ENCODE measurements around the gene SYT17.

SYT17 gene

DNA sequence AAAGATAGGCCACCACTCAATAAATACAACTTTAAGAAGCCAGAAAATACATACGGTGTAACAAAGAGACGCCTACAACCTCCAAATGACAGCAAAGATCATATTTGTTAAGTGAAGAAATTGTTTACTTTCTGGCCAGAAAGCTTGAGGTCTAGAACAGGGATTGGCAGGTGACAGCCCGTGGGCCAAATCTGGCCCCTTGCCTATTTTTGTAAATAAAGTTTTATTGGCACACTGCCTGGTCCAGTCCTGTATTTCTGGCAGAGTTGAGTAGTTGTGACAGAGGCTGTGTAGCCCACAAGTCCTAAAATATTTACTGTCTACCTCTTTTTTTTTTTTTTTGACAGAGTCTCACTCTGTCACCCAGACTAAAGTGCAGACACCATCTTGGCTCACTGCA lies 114.1 kb downstream of the SYT17 start:
- DNase-seq (ENCODE audit: insufficient read length), result no peak
- FAIRE-seq, result no peak
- TF ChIP-seq POLR2A (IDR thresholded peaks at IDR 0.05; ENCODE audit: low read depth, low read length), result no peak
- TF ChIP-seq POLR2AphosphoS5 (IDR thresholded peaks at IDR 0.05; ENCODE audit: low read depth, low read length), result no peak
- TF ChIP-seq TAF1 (IDR thresholded peaks at IDR 0.05; ENCODE audit: borderline replicate concordance, low read depth, low read length), result no peak

DNA sequence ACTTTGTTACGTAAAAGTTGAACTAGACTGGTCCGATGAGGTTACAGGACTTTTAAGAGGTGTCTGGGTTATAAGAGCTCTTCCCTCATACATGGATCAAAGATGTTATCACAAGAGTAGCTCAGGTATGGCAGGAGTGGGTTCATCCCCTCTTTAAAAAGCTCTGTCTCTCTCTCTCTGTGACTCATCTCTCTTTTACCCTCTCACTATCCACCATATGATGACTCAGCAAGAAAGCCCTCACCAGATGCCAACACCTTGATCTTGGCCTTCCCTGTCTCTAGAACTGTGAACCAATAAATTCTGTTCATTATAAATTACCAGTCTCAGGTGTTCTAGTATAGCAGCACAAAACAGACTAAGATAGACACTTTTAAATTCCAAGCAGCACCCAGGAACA lies 115.6 kb downstream of the SYT17 start:
- TF ChIP-seq POLR2AphosphoS5 (IDR thresholded peaks at IDR 0.05; ENCODE audit: low read depth, low read length), result no peak
- FAIRE-seq (no peak), DNase-seq (ENCODE audit: insufficient read length) (no peak)

DNA sequence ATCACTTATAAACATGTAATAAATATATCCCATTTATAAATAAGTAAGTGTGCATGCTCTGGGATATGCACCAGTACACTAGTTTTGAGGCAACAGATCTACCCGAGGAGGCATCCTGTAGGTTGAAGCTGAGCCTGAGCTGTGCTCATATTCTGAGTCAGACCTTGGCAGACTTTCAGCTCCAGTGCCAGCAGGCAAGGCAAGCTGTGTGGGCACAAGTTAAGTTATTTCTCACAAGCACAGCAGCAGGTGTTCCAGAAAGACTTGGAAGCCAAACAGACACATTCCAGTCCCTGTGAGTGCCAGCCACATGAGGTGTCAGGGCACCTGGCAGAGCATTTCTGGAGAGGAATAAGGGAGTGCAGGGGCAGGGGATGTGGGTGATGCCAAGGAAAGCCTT lies 116.2 kb downstream of the SYT17 start:
- DNase-seq (ENCODE audit: insufficient read length), result no peak
- no peak for TF ChIP-seq POLR2A (IDR thresholded peaks at IDR 0.05; ENCODE audit: low read depth, low read length)
- no peak for TF ChIP-seq POLR2AphosphoS5 (IDR thresholded peaks at IDR 0.05; ENCODE audit: low read depth, low read length)
- no peak for TF ChIP-seq TAF1 (IDR thresholded peaks at IDR 0.05; ENCODE audit: borderline replicate concordance, low read depth, low read length)
- FAIRE-seq, result no peak

DNA sequence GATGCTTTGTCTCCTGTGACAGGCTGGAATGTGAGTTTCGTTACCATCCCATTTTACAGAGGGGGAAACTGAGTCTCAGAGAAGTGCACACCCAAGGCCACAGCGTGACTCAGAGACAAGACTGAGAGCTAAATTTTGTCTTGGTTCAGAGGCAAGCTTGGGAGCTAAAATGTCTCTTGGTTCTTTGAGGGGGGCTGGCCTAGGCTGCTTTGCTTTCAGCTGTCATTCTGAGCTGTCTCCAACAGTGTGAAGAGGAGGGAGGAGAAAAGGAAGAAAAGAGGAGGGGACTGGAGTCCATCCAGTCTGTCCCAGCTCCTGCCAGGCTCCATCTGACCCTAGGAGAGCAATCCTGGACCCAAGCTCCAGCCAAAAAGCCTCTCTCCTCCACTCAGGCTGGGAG lies 117.4 kb downstream of the SYT17 start, which contains the start of gene CLEC19A:
CLEC19A (plus strand) TSS at position 301 of the 400 bp plus-strand sequence. CDS start 121 bp downstream, outside the sequence.
- no peak for TF ChIP-seq POLR2A (IDR thresholded peaks at IDR 0.05; ENCODE audit: low read depth, low read length)
- TF ChIP-seq POLR2AphosphoS5 (IDR thresholded peaks at IDR 0.05; ENCODE audit: low read depth, low read length), result no peak
- no peak for TF ChIP-seq TAF1 (IDR thresholded peaks at IDR 0.05; ENCODE audit: borderline replicate concordance, low read depth, low read length)
- DNase-seq (ENCODE audit: insufficient read length), result no peak
- FAIRE-seq, result no peak

DNA sequence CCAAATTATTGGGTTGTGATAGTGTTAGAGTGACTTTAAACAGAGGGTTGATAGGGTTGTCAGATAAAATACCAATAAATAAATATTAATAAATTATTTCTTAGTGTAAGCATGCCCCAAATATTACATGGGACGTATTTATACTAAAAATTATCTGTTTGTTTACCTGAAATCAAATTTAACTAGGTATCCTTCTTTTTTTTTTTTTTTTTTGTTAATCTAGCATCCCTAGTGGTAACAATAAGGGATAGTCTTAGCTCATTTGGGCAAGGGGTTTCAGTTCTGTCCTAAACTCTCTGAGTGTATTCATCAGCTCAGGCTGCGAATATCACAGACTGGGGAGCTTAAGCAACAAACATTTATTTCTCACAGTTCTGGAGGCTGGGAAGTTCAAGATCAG lies 118.8 kb downstream of the SYT17 start:
- no peak for FAIRE-seq
- no peak for TF ChIP-seq POLR2AphosphoS5 (IDR thresholded peaks at IDR 0.05; ENCODE audit: low read depth, low read length)
- no peak for DNase-seq (ENCODE audit: insufficient read length)

DNA sequence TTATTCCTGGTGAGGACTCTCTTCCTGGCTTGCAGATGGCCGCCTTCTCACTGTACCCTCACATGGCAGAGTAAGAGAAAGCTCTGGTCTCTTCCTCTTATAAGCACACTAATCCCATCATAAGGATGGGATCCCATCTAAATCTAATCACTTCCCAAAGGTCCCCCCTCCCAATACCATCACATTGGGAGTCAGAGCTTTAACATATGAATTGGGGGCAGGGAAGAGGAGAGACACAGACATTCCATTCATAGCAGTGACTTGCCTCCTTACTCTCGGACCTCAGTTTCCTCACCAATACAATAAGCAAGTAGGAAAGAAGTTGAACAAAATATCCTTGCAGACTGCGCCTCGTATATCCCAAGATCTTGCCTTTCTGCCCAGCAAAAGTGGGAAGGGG lies 119.2 kb downstream of the SYT17 start:
- no peak for FAIRE-seq
- TF ChIP-seq TAF1 (IDR thresholded peaks at IDR 0.05; ENCODE audit: borderline replicate concordance, low read depth, low read length) (no peak), POLR2AphosphoS5 (IDR thresholded peaks at IDR 0.05; ENCODE audit: low read depth, low read length) (no peak), POLR2A (IDR thresholded peaks at IDR 0.05; ENCODE audit: low read depth, low read length) (no peak)
- no peak for DNase-seq (ENCODE audit: insufficient read length)

DNA sequence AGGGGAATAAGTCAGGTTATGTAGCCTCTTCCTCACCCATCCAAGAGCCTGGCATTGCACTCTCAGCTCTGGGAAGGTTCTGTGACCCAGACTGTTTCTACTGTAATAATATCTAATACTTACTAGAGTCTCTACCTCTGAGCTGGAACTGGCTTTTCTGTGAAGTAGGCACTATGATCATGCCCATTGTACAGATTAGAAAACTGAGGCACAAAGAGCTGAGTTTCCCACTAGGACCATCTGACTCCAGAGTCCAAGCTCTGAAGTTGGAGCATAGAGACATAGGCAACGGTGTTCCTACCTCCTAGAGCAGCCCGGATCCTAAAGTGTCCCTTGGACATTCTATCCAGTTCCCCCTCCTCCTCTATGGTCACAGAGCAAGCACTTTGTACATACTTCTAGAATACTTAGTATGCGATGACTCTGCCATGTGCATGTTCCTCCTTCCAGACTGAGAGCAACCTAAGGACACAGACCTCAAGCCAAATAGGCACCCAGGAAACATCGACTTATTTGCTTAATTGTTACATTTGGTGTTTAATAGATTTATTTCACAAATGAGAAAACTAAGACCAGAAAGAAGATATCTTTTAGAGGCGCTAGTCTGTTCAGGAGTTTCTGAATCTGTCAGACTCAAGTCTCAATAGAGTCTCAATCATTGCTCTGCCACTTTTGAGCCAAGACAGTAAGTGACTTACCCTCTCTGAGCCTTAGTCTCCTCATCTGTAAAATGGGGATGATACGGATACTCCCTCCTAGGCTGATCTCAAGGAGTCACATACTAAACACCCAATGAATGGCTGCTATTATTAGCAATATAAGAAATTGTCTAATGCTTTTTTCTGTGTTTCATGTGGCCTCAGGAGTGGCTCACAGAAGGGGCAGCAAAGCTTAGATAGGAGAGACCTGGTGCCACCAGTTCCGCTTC lies 121.1 kb downstream of the SYT17 start:
- DNase-seq (ENCODE audit: insufficient read length) (no peak), FAIRE-seq (no peak)
- TF ChIP-seq POLR2A (IDR thresholded peaks at IDR 0.05; ENCODE audit: low read depth, low read length) (no peak), POLR2AphosphoS5 (IDR thresholded peaks at IDR 0.05; ENCODE audit: low read depth, low read length) (no peak), TAF1 (IDR thresholded peaks at IDR 0.05; ENCODE audit: borderline replicate concordance, low read depth, low read length) (no peak)

DNA sequence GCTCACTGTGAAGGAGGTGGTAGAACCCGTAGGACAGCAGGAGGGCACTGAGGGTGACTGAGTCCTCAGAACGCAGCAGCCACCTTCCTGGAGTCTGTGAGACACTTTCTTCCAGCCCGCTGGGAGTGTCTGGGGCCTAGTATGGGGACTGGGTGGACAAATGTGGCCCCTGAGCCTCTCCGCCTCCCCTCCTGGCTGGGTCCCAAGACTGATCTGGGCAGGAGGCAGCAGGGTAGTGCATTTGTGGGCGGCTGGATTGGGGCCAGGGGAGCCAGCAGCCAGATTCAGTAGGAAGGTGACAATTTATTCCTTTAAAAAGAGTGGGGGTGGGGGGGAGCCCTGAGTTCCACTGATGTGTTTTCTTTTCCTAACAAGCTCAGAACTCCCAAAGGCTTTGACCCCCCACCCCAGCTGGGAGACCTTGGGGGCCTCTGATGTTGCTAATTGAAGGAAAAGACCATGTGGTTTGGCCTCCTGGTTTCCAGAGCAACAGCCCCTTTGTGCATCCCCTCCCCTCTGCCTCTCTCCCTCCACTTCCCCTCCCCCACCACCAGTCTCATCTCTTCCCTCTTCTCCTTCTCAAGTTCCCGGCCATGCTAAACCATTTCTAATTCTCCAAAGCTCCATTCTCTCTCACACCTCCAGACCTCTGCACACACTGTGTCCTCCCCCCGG lies 121.9 kb downstream of the SYT17 start:
- DNase-seq (ENCODE audit: insufficient read length), result no peak
- FAIRE-seq, result no peak
- no peak for TF ChIP-seq POLR2A (IDR thresholded peaks at IDR 0.05; ENCODE audit: low read depth, low read length)
- TF ChIP-seq TAF1 (IDR thresholded peaks at IDR 0.05; ENCODE audit: borderline replicate concordance, low read depth, low read length), result no peak
- no peak for TF ChIP-seq POLR2AphosphoS5 (IDR thresholded peaks at IDR 0.05; ENCODE audit: low read depth, low read length)

DNA sequence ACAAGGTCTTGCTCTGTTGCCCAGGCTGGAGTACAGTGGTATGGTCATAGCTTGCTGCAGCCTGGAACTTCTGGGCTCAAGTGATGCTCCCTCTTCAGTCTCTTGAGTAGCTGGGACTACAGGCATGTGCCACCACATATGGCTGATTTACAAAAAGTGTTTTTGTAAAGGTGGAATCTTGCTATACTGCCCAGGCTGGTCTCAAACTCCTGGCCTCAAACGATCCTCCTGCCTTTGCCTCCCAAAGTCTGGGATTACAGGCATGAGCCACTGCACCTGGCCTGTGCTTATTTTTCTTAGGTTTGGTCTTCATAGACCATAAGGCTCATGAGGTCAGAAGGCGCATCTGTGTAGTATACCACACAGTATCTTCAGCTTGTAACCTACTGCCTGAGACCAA lies 122.8 kb downstream of the SYT17 start:
- FAIRE-seq, result no peak
- TF ChIP-seq POLR2AphosphoS5 (IDR thresholded peaks at IDR 0.05; ENCODE audit: low read depth, low read length) (no peak), POLR2A (IDR thresholded peaks at IDR 0.05; ENCODE audit: low read depth, low read length) (no peak), TAF1 (IDR thresholded peaks at IDR 0.05; ENCODE audit: borderline replicate concordance, low read depth, low read length) (no peak)
- DNase-seq (ENCODE audit: insufficient read length), result no peak

DNA sequence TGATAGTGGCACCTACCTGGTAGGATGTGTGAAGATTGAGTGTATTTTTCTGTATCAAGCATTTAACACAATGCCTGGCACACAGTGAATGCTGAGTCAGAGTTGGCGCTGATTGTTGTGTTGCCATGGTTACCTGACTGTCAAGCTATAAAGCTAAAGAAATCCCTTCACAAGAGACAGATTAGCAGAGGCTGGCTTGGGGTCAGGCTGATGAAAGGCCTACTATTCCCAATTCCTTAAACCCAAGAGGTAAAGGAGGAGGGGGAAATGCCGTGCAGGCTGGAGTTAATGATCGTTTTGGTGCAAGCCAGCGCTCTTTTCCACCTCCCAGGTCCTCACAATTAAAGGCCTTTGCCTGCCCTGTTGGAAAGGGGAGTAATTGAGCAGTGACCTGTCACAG lies 123.4 kb downstream of the SYT17 start:
- DNase-seq (ENCODE audit: insufficient read length) (no peak), FAIRE-seq (peak; percentile 74)
- no peak for TF ChIP-seq POLR2AphosphoS5 (IDR thresholded peaks at IDR 0.05; ENCODE audit: low read depth, low read length)
- TF ChIP-seq POLR2A (IDR thresholded peaks at IDR 0.05; ENCODE audit: low read depth, low read length), result no peak
- no peak for TF ChIP-seq TAF1 (IDR thresholded peaks at IDR 0.05; ENCODE audit: borderline replicate concordance, low read depth, low read length)

DNA sequence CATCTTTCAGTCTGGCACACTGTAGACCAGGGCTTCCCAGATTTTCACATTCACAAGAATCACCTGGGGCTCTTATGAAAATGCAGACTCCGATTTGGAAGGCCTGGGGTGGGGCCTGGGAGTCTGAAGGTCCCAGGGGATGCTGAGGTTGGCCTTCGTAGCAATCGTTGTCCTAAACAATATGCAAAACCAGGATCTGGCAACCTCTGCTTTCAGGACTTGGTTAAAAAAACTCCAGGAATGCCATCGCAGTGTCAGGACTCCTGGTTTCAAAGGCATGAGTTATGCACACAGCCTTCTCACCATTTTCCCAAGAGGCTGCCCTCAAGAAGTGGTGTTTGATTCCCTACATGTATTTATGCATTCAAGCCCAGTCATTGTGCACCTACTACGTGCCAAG lies 124.1 kb downstream of the SYT17 start:
- FAIRE-seq, result no peak
- DNase-seq (ENCODE audit: insufficient read length), result no peak
- TF ChIP-seq TAF1 (IDR thresholded peaks at IDR 0.05; ENCODE audit: borderline replicate concordance, low read depth, low read length) (no peak), POLR2A (IDR thresholded peaks at IDR 0.05; ENCODE audit: low read depth, low read length) (no peak), POLR2AphosphoS5 (IDR thresholded peaks at IDR 0.05; ENCODE audit: low read depth, low read length) (no peak)

DNA sequence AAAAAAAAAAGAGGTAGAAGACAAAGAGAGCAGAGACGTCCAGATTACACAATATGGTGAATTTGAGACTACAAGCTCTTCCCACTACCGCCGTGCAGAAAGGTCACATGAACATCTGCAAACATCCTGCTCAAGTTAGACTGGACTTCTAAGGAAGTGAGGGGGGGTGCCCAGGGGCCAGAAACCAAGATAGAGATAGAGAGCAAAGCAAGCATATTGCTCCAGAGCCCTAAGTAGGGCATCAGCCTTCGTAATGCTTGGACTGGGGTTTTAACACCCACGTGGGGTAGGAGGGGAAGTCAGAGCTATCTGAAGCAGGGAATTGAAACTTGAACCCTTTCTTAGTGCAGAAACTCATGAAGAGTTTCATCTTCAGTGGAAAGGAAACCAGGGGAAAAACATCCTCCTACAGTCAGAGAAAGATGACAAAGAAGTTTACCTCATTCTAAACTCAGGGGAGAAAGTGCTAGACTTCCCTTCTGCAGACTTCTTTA lies 126.2 kb downstream of the SYT17 start:
- TF ChIP-seq POLR2AphosphoS5 (IDR thresholded peaks at IDR 0.05; ENCODE audit: low read depth, low read length) (no peak), TAF1 (IDR thresholded peaks at IDR 0.05; ENCODE audit: borderline replicate concordance, low read depth, low read length) (no peak), POLR2A (IDR thresholded peaks at IDR 0.05; ENCODE audit: low read depth, low read length) (no peak)
- DNase-seq (ENCODE audit: insufficient read length), result peak; percentile 46
- peak; percentile 88 for FAIRE-seq
